Esophagus squamous epithelium (tissue), 4 donors: Measurements from ENCODE around the gene YTHDC1.

ENCODE experiments used
- CTCF ChIP-seq, 6 experiments: fragments of 450-650 bp in 4 of 6; fragments of 200-600 bp in 2 of 6; sonication (generic) in 2 of 6; IDR thresholded peaks; one replicate each; pipeline ENCODE4 v1.5.1; 2016 to 2019; ENCODE audit warnings: antibody characterized with exemption in 6 of 6, mild to moderate bottlenecking in 4 of 6, moderate library complexity in 4 of 6
- POLR2A ChIP-seq, 4 donors: fragments of 450-650 bp; IDR thresholded peaks; one replicate each; pipeline ENCODE4 v1.6.1; 2017; ENCODE audit warnings: antibody characterized with exemption in 4 of 4, mild to moderate bottlenecking in 4 of 4, moderate library complexity in 3 of 4

GRCh38 chr4:68388347-68388865, 38.5 kb upstream of the YTHDC1 start:
- no peak for TF ChIP-seq CTCF (IDR thresholded peaks at IDR 0.05)
- no peak for TF ChIP-seq POLR2A (IDR thresholded peaks at IDR 0.05)
